Pulmonary artery endothelial cell (primary cell): ENCODE data around the gene TM9SF4. TPM values are rescaled to one million over a fixed set of nuclear protein-coding genes. Genes with fewer than 3 reads are reported as not detected.

ENCODE experiments used
- DNase-seq: peaks from one replicate; pipeline ENCODE4 v3.0.0-alpha.2; 2011; ENCODE audit warnings: low read depth, low spot score
- total RNA-seq: library from RNA; depleted of rRNA; stranded (reverse); fragments of >200 nt; gene quantifications from 2 replicates; pipeline ENCODE4 v1.2.3, GENCODE V29; 2014

TM9SF4 gene, protein sequence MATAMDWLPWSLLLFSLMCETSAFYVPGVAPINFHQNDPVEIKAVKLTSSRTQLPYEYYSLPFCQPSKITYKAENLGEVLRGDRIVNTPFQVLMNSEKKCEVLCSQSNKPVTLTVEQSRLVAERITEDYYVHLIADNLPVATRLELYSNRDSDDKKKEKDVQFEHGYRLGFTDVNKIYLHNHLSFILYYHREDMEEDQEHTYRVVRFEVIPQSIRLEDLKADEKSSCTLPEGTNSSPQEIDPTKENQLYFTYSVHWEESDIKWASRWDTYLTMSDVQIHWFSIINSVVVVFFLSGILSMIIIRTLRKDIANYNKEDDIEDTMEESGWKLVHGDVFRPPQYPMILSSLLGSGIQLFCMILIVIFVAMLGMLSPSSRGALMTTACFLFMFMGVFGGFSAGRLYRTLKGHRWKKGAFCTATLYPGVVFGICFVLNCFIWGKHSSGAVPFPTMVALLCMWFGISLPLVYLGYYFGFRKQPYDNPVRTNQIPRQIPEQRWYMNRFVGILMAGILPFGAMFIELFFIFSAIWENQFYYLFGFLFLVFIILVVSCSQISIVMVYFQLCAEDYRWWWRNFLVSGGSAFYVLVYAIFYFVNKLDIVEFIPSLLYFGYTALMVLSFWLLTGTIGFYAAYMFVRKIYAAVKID
- total RNA-seq: 24.4 and 32.5 TPM in 2 replicates

DNA sequence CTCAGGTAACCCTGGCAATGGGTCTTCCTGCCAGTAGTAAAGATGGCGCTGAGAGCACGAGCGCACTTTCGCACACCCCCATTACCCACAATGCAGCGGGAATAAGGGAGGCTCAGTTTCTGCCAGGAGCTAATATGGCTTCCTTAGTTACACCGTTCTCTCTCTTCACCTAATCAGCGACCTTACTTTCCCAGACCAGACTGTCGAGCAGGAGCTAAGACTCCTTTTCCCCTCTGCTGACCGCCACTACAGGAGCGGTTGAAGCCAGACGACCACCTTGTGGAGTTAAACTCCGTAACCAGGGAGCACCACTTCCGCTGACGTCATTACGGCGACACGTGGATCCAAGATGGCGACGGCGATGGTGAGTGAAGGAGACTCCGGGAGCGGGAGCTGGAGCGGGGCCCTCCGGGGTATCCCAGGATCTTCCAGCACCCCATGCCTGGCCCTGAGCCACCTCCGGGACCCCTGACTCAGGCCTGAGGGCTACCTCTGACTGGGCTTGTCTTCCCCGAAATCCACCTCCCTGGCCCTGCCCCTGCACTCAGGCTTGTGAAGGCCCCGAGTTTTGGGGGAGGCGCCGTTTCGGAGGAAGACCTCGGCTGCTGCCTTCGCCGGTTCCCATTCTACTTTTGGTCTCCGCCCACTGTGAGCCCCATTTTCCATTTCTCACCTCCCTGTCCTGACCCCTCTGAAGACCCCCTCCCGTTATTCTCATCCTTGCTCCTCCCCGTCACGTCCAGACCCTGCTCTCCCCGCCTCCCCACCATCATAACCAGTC lies at the start of gene TM9SF4:
TSS of gene TM9SF4 (plus strand) at position 323 of the 781 bp plus-strand sequence. CDS start at position 350, 27 bp downstream.
- DNase-seq: peak; percentile 76

DNA sequence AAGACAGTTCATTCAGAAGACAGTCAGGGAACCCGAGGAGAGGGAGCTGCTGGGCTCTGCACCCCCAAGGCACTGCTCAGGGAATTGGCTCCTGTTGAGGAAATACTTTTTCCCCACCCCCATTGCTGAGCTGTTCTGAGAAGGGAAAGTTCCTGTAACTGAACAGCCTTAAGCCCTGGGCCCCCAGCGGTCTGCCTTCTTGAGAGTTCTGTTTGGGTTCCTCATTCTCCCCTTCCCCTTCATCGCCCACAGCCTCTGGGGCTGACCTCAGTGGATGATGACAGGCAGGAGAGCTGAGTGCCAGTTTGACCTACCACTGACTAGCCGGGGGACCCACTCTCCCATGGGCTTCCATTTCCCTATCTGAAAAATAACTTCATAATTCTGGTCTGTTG lies 46.7 kb upstream of the TM9SF4 start:
- DNase-seq: no peak

DNA sequence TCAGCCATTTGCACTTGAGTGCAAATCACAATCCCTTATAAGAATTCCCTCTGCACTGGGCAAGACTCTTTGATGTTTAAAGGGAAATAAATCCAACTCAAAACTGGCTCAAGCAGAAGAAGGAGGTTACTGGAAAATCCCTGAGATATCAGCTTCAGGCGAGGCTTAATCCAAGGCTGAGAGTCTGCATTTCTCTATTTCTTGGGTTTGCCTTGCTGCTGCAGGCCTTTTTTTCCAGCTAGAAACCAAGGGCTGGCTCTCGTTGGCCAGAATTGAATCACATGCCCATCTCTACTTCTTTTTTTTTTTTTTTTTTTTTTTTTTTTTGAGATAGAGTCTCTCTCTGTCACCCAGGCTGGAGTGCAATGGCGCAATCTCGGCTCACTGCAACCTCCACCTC lies 45.8 kb upstream of the TM9SF4 start:
- DNase-seq: no peak

DNA sequence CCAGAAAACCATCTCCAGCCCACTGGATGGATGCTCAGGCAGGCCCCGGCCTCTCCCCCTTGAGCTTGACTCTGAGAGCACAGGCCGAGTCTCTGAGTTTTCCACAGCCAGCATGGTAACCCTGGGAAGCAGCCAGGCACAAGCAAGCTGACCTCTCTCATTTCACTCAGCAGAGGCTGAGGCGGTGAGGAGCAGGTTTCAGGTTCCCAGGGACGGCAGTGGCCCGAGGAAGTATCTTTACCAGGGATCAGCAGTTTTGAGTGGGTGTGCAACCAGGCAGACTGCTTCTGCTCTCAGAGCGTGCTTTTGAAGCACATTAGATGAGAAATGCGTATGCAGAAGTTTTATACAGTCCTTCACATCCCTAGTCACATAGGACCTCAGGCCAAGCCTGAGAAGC lies 44.8 kb upstream of the TM9SF4 start:
- no peak for DNase-seq

DNA sequence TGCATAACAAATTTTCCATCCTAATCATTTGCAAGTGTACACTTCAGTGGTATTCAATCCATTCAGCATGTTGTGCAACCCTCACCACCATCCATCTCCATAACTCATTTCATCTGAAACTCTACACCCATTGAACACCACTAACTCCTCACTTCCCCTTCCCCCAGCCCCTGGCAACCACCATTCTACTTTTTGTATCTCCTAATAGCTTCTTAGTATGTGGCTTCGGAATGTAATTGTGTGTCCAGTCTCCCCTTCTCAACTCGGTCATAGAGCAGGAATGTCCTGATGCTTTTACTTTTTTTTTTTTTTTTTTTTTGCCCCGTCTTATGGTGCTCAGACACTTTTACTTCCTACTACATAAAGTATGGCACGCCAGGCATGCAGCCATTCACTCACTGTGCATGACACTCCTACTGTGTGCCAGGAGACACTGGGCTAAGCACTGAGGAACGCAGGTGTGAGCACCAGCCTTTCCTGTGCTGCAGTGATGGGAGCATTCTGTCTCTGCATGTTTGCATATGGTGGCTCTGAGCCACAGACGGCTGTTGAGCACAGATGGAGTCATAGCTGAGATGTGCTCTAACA lies 42.2 kb upstream of the TM9SF4 start:
- no peak for DNase-seq

DNA sequence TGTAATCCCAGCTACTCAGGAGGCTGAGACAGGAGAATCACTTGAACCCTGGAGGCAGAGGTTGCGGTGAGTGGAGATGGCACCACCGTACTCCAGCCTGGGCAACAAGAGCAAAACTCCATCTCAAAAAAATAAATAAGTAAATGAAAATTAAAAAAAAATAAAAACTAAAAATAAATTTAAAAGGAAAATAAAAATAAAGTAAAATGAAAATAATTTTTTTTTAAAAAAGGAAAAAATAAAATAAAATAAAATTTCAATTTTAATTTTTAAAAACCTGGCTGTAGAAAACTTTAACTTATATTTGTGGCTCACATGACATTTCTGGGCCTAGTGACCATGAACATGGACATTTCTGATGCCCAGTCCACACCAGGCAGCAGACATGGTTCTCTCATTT lies 41.3 kb upstream of the TM9SF4 start:
- no peak for DNase-seq

DNA sequence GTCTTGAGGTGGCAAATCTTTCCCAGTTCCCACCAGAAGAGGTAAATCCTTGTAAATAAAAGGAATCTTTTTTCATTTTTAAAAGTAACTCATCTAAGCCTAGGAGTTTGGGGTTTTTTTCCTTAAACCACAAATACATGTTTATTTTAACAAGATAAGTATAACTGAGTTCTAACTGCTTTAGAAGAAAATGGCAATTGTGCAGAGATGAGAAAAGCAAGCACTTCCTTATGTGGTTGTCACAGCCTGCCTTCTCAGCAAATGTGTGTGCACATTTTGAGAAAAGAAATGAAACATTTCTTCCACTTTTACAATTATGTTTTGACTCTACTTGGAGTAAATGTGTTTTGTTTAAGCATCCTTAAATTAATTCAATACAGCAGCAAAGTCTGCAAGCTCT lies 39.8 kb upstream of the TM9SF4 start:
- DNase-seq: no peak

DNA sequence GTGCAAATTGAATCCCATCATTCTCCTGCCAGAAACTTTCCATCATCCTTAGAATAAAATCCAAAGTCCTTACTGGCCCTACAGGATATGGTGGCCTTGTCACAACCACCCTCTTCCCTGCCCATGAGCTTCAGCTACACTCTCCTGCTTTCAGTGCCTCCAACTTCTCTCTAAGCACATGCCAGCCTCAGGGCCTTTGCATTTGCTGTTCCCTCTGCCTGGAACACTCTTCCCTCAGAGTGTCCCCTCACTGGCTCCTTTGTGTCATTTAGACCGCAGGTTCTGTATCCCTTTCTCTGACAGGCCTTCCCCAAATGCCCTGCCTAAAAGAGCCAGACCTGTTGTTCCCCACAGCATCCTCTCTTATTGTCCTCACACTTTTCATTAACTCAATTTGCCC lies 39.2 kb upstream of the TM9SF4 start:
- no peak for DNase-seq

DNA sequence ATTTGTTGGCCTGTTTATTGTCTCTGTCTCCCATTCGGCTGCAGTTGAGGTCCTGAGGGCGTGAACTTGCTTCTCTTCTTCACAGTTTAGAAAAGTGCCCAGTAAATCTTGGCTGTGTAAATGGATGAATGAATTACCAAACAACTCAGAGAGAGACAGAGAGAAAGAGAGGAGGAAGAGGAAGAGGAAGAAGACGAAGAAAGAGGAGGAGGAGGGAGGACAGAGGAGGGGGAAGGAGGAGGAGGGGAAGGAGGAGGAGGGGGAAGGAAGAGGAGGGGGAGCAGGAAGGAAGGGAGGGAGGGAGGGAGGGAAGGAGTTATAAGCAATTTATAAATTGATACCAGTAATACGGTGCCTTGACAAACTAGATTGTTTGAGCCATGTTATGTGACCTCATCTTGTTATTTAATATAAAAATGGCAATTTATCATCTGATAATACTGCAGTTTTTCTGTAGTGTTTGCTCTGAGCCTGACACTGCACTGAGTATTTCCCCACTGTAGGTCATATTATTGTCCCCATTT lies 38.8 kb upstream of the TM9SF4 start:
- no peak for DNase-seq

DNA sequence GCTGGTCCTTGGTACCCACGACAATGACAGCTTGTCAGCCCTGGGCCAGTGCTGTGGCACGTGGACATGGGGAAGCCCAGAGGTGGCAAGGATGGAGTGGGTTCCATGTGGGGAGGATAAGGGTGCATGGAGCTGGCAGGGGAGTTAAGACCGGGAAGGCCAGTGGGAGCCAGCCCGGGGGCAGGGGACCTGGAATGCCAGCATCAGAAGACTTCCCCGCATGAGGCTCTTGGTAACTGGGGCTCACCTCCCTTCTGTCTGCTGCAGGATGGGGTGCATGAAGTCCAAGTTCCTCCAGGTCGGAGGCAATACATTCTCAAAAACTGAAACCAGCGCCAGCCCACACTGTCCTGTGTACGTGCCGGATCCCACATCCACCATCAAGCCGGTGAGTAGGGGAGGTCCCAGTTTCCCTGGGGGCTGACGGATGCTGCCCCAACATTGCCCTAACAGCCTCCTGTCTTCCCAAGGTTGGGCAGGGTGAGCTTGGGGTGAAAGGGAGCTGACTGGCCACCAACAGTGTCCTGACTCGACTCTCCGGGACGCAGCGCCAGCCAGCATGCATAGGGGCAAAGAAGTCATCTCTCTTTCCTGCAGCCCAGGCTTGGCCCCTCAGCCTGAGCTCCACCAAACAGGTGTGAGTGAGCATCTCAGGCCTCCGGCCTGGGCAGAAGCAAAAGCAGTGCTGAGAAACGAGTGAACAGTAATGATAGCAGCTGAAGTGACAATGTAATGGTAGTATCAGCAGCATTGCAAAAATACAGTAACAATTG lies 37.9 kb upstream of the TM9SF4 start:
- no peak for DNase-seq

DNA sequence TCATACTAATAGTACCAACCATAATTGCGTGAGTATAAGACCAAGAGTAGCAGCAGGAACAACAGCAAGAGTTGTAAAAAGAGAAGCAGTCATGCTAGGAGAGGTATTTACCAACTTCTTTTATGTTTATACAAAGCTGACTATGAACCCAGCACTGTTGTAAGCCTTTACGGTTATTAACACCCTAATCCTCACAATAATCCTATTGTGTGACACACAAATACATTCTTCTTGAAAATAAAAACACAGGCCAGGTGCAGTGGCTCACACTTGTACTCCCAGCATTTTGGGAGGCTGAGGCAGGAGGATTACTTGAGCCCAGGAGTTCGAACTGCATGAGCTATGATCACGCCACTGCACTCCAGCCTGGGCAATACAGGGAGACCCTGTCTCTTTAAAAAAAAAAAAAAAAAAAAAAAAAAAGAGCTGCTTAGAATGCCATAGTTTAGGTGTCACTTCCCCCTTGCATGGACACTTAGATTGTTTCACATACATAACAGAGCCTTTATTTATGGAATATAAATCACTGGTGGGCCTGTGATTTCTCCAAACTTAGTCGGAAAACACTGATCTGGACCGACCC lies 37.3 kb upstream of the TM9SF4 start:
- no peak for DNase-seq

DNA sequence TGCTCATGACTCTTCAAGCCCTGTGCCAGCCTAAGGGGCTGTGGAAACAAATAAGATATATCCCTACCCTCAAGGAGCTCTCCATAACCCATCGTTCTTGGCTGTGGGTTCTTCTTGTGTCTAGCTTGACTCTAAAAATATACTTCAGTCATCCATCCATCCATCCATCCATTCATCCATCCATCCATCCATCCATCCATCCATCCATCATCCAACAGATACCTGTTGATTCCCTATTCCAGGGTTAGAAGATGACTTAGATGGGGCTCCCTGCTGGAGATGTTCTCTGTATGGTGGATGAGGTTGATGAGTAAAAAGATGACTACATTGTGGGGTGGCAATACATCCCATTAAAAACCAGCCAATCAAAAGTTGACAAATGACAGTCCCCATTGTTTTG lies 34.0 kb upstream of the TM9SF4 start:
- DNase-seq: no peak

DNA sequence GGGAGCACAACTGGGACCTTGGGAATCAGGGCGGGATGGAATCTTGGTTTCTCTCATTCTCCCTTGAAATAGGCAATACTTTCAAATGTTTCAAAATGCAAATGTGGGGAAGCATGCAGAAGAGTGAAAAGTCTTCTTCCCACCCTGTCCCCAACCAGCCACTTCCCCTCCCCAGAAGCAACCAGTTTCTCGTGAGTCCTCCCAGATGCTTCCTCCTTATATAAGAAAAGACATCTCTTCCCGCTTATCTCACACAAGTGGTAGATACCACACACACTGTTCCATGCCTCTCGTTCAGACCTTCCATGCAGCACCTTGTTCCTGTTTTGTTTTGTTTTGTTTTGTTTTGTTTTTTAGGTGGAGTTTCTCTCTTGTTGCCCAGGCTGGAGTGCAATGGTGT lies 32.3 kb upstream of the TM9SF4 start:
- DNase-seq: no peak

DNA sequence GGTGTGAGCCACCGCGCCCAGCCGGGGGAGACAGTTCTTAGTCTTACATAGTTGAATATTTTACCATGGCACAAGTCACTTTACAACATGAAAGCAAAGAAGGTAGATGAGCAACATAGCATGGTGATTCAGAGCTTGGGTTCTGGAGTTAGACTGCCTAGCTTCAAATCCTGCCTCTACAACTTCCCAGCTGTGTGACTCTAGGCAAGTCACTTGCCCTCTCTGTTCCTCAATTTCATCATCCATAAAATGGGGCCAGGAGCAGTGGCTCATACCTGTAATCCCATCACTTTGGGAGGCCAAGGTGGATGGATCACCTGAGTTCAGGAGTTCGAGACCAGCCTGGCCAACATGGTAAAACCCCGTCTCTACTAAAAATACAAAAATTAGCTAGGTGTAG lies 31.2 kb upstream of the TM9SF4 start:
- no peak for DNase-seq

DNA sequence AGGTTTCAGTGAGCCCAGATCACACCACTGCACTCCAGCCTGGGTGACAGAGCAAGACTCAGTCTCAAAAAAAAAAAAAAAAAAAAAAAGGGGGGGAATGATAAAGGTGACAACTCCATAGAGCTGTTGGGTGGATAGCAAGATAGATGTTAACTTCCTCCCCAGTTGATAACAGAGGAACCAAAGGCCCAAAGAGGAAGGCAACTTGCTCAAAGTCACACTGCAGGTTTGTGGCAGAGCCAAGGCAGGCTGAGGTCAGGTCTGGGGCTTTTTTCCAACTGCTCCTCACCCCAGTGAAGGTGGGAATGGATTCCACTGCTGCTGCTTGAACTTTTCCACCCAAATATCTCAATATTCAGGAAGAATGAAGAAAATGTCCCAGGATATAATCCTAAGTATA lies 30.7 kb upstream of the TM9SF4 start:
- DNase-seq: no peak

DNA sequence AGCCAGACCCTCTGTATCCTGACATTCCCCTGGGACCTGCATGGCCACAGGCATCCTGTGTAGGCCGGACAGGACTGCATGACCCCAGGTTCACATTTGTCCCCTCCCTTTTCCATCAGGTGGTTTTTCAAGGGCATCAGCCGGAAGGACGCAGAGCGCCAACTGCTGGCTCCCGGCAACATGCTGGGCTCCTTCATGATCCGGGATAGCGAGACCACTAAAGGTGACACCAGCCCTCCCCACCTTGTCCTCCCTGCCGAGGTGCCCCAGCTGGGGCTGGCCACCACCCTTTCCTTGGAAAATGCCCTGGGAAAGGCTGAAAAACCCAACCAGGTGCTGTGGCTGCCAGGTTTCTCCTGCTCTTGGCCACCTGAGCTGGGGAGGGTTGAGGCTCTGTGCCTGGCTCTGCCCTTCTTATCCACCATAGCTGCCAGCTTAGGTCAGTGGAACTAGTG lies 29.8 kb upstream of the TM9SF4 start:
- no peak for DNase-seq

DNA sequence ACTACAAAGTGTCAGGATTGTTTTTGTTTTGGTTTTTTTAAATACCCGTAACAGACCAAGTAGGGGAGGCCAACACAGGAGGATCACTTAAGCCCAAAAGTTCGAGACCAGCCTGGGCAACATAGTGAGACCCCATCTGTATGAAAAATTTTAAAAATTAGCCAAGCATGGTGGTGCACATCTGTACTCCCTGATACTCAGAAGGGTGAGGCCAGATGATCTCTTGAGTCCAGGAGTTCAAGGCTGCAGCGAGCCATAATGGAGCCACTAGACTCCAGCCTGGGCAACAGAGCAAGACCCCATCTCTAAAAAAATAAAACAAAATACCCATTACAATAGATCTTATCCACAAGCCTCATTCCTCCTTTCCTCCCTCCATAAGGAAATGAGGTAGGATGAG lies 28.7 kb upstream of the TM9SF4 start:
- DNase-seq: no peak

DNA sequence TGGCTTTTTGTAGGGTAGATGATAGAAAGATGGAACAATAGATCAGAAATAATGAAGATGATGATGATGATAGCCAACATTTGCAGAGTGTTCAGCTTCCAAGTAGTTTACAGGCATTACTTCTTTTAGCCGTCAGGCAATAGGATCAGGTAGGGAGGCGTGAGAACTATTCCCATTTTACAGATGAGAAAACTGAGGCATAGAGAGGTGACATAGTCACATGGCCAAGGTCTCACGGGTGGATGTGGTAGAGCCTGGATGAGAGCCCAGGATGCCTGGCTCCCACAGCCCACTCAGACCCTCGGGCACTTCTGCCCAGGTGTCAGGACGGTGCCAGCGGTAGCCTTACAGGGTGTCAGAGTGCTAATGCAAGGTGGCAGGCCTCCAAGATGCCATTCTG lies 26.0 kb upstream of the TM9SF4 start:
- no peak for DNase-seq

DNA sequence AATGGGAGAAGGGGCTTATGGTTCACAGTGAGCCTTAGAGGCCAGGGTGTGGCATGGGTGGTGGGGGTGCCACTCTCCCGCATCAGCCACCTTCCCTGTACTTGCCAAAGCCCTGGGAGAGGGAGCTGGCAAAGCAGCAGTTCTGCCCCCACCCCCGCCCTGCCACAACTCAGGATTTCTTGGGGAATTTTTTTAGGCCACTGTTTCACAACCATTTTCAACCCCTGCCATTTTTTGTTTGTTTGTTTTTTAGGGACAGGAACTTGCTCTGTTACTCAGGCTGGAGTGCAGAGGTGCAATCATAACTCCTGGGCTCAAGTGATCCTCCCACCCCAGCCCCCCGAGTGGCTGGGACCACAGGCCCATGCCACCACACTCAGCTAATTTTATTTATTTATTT lies 22.4 kb upstream of the TM9SF4 start:
- DNase-seq: no peak

DNA sequence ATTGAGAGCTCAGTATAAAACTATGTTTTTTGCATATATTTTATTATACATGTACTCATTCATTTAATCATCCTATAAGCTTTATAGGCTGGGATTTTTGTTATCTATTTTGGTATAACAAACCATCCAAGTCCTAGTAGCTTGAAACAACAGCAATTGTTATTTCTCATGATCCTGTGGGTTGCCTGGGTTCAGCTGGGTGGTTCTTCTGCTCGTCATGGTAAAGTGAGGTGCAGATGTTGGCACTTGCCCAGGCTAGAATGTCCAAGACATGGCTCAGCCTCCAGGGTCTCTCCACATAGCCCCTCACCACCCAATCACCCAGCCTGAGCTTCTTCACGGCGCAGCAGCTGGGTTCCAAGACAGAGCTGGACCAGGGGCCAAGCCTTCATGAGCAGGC lies 20.8 kb upstream of the TM9SF4 start:
- no peak for DNase-seq
